TTC549 (cell line): Measurements from ENCODE around the gene AKAP13.

Experiments
- FAIRE-seq: peaks from 2 replicates; lab custom pipeline; 2012; peaks lifted over from hg19 to GRCh38; lab: Jason Lieb, UNC

AKAP13 gene

GRCh38 chr15:85756411-85757072, 376.1 kb downstream of the AKAP13 start:
- no peak for FAIRE-seq

- no peak for FAIRE-seq
Observed at GRCh38 chr15:85757073-85757938, 376.9 kb downstream of the AKAP13 start.

- no peak for FAIRE-seq
Observed at GRCh38 chr15:85757939-85758654, 377.7 kb downstream of the AKAP13 start.

DNA sequence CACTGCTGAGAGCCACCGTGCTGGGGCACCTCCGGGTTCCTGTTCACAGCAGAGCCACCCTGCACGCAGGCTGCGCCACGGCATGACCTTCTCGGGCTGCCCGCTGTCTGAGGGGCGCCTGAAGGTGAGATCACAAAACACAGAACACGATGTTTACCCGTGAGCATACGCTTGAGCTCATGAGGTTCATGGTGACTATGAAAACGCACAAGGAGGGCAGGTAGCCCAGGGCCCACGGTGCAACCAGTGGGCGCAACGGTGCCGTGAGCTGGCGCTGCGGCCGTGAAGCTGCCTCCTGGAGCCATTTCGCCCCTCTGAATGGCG, 378.2 kb downstream of the AKAP13 start:
- no peak for FAIRE-seq

DNA sequence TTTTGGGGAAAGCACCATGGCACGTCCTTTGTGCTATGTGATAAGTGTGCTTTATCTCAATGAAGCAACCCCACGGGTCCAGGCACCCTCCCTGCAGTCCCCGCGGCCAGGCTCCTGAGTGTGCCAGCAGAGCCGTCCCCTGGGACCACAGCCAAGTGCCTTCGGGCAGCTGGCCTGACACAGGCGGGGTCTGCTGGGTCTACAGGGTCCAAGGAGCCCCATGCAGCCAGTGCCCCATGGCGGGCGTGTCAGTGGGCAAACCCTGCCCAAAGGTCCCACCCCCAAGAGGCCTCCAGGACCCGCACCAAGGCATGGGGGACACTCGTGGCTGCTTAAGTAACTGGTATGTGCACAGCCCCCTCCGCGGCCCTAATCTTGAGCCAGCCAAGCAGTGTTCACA, 379.0 kb downstream of the AKAP13 start:
- FAIRE-seq = no peak

DNA sequence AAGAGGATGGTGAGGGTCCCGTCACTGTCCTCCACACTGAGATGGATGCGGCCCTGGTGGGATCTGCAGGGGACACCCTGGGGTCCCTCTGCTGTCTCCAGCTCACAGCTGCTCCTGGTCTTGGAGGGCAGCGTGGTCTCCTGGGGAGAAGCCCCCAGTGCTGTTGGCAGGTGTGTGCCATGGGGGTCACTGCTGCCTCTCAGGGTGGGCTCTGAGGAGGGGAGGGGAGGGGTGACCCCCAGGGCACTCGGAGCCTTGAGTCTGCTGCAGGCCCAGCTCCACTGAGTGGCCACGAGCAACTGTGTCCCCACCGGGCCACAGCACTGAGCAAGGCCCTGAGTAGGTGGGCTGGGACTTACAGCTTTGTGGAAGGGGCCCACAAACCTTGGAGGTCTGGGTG, 379.6 kb downstream of the AKAP13 start:
- no peak for FAIRE-seq

GRCh38 chr15:85760531-85761371, 380.3 kb downstream of the AKAP13 start:
- FAIRE-seq = no peak

DNA sequence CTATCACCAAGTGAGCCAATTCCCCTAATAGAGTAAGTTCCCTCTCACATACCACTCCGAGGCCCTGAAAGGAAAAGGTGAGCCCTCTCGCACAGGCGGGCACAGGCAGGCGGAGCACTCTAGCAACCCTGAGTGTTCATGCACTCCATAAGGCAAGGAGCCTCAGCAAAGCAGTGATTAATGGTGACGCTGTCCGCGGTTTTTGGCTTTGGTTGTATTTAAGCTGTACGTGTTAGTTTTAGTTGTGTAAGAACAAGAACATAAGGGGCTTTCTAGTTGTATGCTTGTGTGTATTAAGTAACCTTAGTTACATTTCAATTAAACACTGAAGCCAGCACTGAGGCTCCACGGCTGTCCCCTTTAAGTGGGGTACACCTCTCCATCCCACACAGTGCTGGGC, 381.2 kb downstream of the AKAP13 start:
- no peak for FAIRE-seq

- FAIRE-seq = no peak
Observed at GRCh38 chr15:85762039-85762755, 381.8 kb downstream of the AKAP13 start.

DNA sequence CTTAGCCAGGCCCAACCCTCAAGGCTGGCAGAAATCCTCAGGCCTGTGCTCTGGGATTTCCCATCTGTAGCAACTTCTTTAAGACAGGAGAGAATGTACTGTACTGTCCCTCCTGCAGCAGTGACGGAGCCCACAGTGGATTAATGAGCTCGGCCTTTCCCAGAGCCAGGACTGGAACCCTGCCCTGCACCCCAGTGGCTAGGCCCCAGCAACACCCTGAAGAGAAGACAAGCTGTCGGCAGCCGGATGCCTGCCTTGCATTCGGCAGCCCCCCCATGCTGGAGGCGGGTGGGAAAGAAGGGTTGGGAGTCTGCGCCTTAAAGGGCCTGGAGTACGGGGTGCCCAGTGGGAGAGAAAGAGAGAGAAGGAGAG, 382.3 kb downstream of the AKAP13 start:
- no peak for FAIRE-seq

DNA sequence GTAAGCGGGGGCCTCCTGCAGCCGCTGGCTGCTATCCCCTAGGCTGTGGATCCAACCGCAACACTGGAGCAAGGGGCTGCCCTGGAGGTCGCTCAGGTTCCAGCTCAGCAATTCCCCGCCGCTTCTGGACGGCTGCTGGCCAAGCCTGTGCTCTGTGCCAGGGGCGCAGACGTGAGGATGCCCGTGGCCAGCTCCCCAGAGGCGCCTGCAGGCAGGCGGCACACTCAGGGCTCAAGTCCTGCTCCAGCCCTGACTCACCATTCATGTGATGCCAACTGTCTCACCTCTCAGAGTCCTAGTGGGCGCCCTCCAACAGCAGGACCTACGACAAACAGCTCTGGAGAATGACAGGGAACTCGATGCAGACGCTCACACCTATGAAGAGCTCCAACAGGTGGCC, 382.8 kb downstream of the AKAP13 start:
- no peak for FAIRE-seq

DNA sequence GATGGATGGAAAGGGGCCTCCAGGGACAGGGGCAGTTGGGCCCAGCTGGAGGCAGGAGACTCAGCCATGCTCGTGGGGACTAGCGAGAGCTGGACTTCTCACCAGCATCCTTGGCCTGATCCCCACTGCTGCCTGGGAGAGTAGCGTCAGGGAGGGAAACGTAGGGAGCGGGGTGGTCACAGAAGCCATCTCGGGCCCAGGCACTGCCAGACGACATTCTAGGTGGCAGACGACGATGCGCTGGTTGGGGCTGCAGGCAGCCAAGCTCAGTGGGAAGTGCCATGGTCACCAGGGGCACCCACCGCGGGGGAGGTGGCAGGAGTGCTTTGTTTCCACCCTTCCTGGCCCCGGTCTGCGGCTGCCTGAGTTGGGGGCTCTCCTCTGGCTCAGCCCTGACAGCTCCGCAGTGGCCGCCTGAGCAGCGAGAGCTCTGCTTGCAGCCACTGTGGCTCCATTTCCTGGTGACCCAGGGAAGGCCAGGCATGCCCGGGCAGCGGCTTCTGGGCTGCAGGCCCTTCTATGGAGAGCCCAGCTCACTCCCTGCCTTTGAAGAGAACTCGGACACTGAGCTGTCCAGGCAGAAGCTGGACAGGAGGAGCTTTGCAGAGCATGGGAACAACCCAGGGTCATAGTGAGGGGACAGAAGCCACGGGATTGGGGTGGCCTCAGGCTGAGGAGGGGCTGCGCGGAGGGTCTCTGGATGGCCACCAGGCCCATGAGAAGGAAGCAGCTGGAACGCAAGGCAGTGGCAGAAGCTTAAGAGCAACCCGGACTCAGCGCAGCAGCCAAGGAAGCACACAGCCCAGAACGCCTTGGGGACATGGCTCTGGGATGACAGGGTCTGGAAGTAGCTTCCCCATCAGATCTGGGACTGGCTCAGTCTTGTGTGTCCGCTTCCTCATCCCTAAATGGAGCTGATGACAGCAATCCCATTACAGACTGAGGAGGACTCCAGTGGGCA, 383.6 kb downstream of the AKAP13 start:
- no peak for FAIRE-seq

- FAIRE-seq = no peak
Observed at GRCh38 chr15:85764649-85765277, 384.4 kb downstream of the AKAP13 start.

DNA sequence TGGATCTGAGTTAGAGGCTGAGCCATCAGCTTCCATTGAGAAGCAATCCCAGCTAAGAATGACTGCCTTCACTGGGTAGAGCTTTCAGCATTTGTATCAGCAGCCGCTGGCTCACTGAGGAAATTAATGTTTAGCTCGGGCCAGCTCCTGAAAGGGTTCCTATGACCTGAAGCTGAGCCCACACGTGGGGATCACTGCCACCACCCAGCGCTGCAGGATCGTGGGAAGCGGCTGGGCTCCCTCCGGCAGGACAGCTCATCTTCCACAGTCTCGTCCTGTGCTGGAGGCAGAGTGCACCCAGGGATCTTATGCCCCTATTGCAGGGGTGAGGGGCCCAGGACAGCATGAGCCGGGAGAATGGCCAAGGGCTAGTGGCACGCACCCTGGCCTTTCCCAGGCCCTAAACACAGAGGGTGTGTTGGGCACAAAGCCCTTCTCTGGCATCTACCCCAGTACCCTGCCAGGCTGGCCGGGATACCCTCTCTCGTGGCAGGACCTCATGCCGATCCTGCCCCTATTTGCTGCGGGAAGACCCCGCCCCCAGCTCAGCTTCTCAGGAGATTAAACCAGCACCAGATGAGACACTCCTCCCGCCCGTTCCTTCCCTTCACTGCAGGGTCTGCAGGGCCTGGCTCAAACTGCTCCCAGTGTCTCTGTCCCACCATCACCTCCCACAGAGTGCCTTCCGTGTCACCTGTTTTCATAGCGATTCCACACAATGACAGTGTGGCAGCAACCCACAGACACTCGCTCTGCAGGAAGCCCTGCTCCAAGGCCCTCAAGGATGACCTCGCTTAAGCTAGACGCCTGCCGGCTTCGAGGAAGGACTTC, 385.8 kb downstream of the AKAP13 start:
- FAIRE-seq = no peak

DNA sequence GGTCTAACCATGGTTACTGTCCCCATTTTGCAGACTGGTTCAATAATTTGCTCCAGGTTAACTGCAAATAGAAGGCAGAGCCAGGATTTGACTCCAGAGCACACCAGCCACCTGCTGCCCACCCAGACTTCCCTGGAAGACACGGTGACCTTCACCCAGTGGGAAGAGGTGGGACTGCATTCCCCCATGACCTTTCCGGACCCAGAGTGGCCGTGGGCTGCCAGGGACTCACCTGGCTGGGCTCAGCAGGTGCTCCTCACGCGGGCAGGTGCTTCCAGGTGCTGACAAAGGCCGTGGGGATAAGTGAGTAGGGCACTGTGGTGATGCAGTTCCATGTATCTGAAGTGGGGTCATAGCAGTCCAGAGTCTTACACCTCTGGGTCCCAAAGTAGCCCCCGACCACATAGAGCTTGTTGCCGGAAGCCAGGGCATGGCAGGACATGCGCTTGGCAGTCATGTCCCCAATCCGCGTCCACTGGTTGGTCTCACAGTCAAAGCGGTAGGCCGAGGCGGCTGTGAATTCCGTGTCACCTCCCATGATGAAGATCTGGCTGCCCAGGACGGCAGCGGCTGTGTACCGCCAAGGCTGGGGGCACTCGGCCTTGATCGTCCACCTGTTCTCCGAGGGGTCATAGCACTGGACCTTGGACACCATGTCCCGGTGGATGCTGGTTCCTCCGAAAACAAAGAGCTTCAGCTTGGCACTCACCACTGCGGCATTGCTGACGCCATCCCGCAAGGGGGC, 387.6 kb downstream of the AKAP13 start:
- FAIRE-seq = no peak

DNA sequence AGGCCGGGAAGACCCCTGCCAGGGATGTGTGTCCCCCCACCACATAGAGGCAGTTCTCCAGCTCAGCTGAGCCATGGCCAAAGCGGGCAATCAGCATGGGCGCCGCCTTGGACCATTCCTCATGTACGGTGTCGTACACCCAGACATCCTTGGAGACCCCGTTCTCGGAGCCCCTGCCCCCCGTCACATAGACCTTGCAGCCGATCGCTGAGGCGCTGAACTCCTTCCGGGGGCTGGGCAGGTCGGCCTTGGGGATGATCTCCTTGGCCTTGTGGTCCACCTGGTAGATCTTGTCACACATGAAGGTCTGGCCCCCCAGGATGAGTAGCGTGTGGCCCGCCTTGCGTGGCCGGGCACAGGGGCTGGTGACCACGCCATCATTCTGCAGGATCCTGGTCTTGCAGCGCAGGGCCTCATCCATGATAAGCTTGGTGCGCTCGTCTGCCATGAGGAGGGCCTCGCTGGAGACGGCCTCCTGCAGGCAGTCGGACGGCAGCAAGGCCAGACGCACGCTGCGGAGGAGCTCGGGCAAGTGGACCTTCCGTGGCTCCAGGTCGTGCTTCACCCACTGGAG, 388.3 kb downstream of the AKAP13 start:
- FAIRE-seq = no peak

- FAIRE-seq = no peak
Observed at GRCh38 chr15:85769182-85769900, 388.9 kb downstream of the AKAP13 start.
